Kidney tubule cell (primary cell): ENCODE data around the gene LTB4R2.

ENCODE experiments used
- DNase-seq: peaks from one replicate; pipeline ENCODE4 v3.0.0-alpha.2; 2018; ENCODE audit warnings: low spot score

LTB4R2 gene

GRCh38 chr14:24309538-24310264 is at the start of gene LTB4R2:
Gene LTB4R2 (plus strand): TSS chr14:24310140. CDS start chr14:24310665, 525 bp downstream.
- no peak for DNase-seq

- no peak for DNase-seq
These were observed 49.2 kb upstream of the LTB4R2 start for GRCh38 chr14:24260780-24261157.

GRCh38 chr14:24261256-24261968 is 48.5 kb upstream of the LTB4R2 start:
- DNase-seq: no peak

- no peak for DNase-seq
These were observed 48.0 kb upstream of the LTB4R2 start for GRCh38 chr14:24261969-24262327.

- no peak for DNase-seq
These were observed 46.9 kb upstream of the LTB4R2 start, which contains the start of gene TGM1 for GRCh38 chr14:24262821-24263733. Gene TGM1 (minus strand): TSS chr14:24263177. CDS start chr14:24262352, 825 bp downstream.

- no peak for DNase-seq
These were observed 46.1 kb upstream of the LTB4R2 start for GRCh38 chr14:24263848-24264247.

- DNase-seq: no peak
These were observed 45.6 kb upstream of the LTB4R2 start for GRCh38 chr14:24264298-24264697.

GRCh38 chr14:24266344-24267244 is 43.3 kb upstream of the LTB4R2 start:
- DNase-seq: no peak

- DNase-seq: no peak
These were observed 42.4 kb upstream of the LTB4R2 start for GRCh38 chr14:24267516-24267915.

- DNase-seq: no peak
These were observed 41.7 kb upstream of the LTB4R2 start for GRCh38 chr14:24268225-24268624.

- no peak for DNase-seq
These were observed 40.6 kb upstream of the LTB4R2 start for GRCh38 chr14:24269368-24269767.

- DNase-seq: no peak
These were observed 39.9 kb upstream of the LTB4R2 start for GRCh38 chr14:24269910-24270536.

- DNase-seq: no peak
These were observed 39.3 kb upstream of the LTB4R2 start for GRCh38 chr14:24270537-24271133.

GRCh38 chr14:24271134-24271833 is 38.7 kb upstream of the LTB4R2 start, which contains the start of gene RABGGTA:
Gene RABGGTA (minus strand): TSS chr14:24271597. CDS start chr14:24271115, 482 bp downstream.
- peak; percentile 93 for DNase-seq

- no peak for DNase-seq
These were observed 38.1 kb upstream of the LTB4R2 start for GRCh38 chr14:24271834-24272263.

- DNase-seq: no peak
These were observed 37.5 kb upstream of the LTB4R2 start for GRCh38 chr14:24272467-24272866.

- peak; percentile 41 for DNase-seq
These were observed 36.4 kb upstream of the LTB4R2 start for GRCh38 chr14:24273422-24273998.

GRCh38 chr14:24274101-24274543 is 35.8 kb upstream of the LTB4R2 start:
- DNase-seq: peak; percentile 91

GRCh38 chr14:24277071-24277470 is 32.9 kb upstream of the LTB4R2 start:
- no peak for DNase-seq
